ENCODE measurements around the gene HK1. TPM values are rescaled to one million over a fixed set of nuclear protein-coding genes. Genes with fewer than 3 reads are reported as not detected.
"Not testable (repeated sequence)": the region's sequence is repeated elsewhere in the genome, so short reads cannot be mapped to it uniquely, and the experiment has no call there.

The HK1 gene
- total RNA-seq, 2 donors from 2014 or later, result 143 to 149 TPM

- H3K27ac Mint-ChIP-seq, result no peak overlapping the region
- ATAC-seq (replicated peaks in 1 of 2), result no peak
- H3K9me3 Mint-ChIP-seq, result no peaks in the 10 kb centered on the region
- no peaks in the 10 kb centered on the region for H3K36me3 Mint-ChIP-seq (ENCODE audit: insufficient read depth in 2 of 2)
- no peak for DNase-seq
- H3K4me1 Mint-ChIP-seq (ENCODE audit: low read depth), result peaks cover 5% of the 10 kb centered on the region
- no peak overlapping the region for H3K4me3 Mint-ChIP-seq
- H3K27me3 Mint-ChIP-seq (ENCODE audit: low read depth), result no peaks in the 10 kb centered on the region
Observed at GRCh38 chr10:69243817-69244216, 34.5 kb upstream of the HK1 start.

GRCh38 chr10:69246036-69246435 is 32.3 kb upstream of the HK1 start:
- H3K9me3 Mint-ChIP-seq, result no peaks in the 10 kb centered on the region
- no peaks in the 10 kb centered on the region for H3K4me1 Mint-ChIP-seq (ENCODE audit: low read depth)
- H3K27ac Mint-ChIP-seq, result no peak overlapping the region
- DNase-seq, result no peak
- H3K27me3 Mint-ChIP-seq (ENCODE audit: low read depth), result no peaks in the 10 kb centered on the region
- H3K4me3 Mint-ChIP-seq, result no peak overlapping the region
- H3K36me3 Mint-ChIP-seq (ENCODE audit: insufficient read depth in 2 of 2), result no peaks in the 10 kb centered on the region
- ATAC-seq (replicated peaks in 1 of 2), result no peak

GRCh38 chr10:69246581-69247312 is 31.5 kb upstream of the HK1 start:
- H3K36me3 Mint-ChIP-seq (ENCODE audit: insufficient read depth in 2 of 2), result no peaks in the 10 kb centered on the region

GRCh38 chr10:69247313-69247710 is 31.0 kb upstream of the HK1 start:
- Mint-ChIP-seq H3K27ac (no peak overlapping the region), H3K4me1 (ENCODE audit: low read depth) (no peaks in the 10 kb centered on the region), H3K36me3 (ENCODE audit: insufficient read depth in 2 of 2) (no peaks in the 10 kb centered on the region), H3K4me3 (no peak overlapping the region), H3K9me3 (no peaks in the 10 kb centered on the region), H3K27me3 (ENCODE audit: low read depth) (no peaks in the 10 kb centered on the region)
- no peak for ATAC-seq (replicated peaks in 1 of 2)
- no peak for DNase-seq

More at GRCh38 chr10:69246581-69247312, 31.5 kb upstream of the HK1 start:
- ATAC-seq (replicated peaks in 1 of 2) (no peak), DNase-seq (no peak)
- H3K4me1 Mint-ChIP-seq (ENCODE audit: low read depth), result no peaks in the 10 kb centered on the region
- H3K27ac Mint-ChIP-seq, result no peak overlapping the region
- H3K27me3 Mint-ChIP-seq (ENCODE audit: low read depth), result no peaks in the 10 kb centered on the region
- no peaks in the 10 kb centered on the region for H3K9me3 Mint-ChIP-seq
- H3K4me3 Mint-ChIP-seq, result no peak overlapping the region

GRCh38 chr10:69248117-69248730 is 30.1 kb upstream of the HK1 start:
- ATAC-seq (replicated peaks in 1 of 2) (no peak), DNase-seq (no peak)
- Mint-ChIP-seq H3K27ac (no peak overlapping the region), H3K9me3 (no peaks in the 10 kb centered on the region), H3K4me3 (no peak overlapping the region), H3K36me3 (ENCODE audit: insufficient read depth in 2 of 2) (no peaks in the 10 kb centered on the region), H3K27me3 (ENCODE audit: low read depth) (no peaks in the 10 kb centered on the region), H3K4me1 (ENCODE audit: low read depth) (no peaks in the 10 kb centered on the region)

GRCh38 chr10:69250041-69250440 is 28.3 kb upstream of the HK1 start:
- Mint-ChIP-seq H3K27ac (no peak overlapping the region), H3K36me3 (ENCODE audit: insufficient read depth in 2 of 2) (no peaks in the 10 kb centered on the region), H3K27me3 (ENCODE audit: low read depth) (no peaks in the 10 kb centered on the region), H3K9me3 (no peaks in the 10 kb centered on the region), H3K4me3 (no peak overlapping the region), H3K4me1 (ENCODE audit: low read depth) (no peaks in the 10 kb centered on the region)
- ATAC-seq (replicated peaks in 1 of 2) (no peak), DNase-seq (no peak)

- not testable (repeated sequence) for DNase-seq; H3K4me1 Mint-ChIP-seq (ENCODE audit: low read depth); H3K27me3 Mint-ChIP-seq (ENCODE audit: low read depth); H3K36me3 Mint-ChIP-seq (ENCODE audit: insufficient read depth in 2 of 2); ATAC-seq (replicated peaks in 1 of 2); H3K4me3 Mint-ChIP-seq; H3K27ac Mint-ChIP-seq; H3K9me3 Mint-ChIP-seq
Observed at GRCh38 chr10:69251417-69251816, 26.9 kb upstream of the HK1 start.

GRCh38 chr10:69253171-69253570 is 25.1 kb upstream of the HK1 start:
- DNase-seq (no peak), ATAC-seq (replicated peaks in 1 of 2) (no peak)
- H3K36me3 Mint-ChIP-seq (ENCODE audit: insufficient read depth in 2 of 2), result no peaks in the 10 kb centered on the region
- no peak overlapping the region for H3K4me3 Mint-ChIP-seq
- no peaks in the 10 kb centered on the region for H3K27me3 Mint-ChIP-seq (ENCODE audit: low read depth)
- H3K4me1 Mint-ChIP-seq (ENCODE audit: low read depth), result no peaks in the 10 kb centered on the region
- H3K9me3 Mint-ChIP-seq, result no peaks in the 10 kb centered on the region
- H3K27ac Mint-ChIP-seq, result no peak overlapping the region

- Mint-ChIP-seq H3K4me1 (ENCODE audit: low read depth) (no peaks in the 10 kb centered on the region), H3K27me3 (ENCODE audit: low read depth) (no peaks in the 10 kb centered on the region), H3K27ac (no peak overlapping the region), H3K36me3 (ENCODE audit: insufficient read depth in 2 of 2) (no peaks in the 10 kb centered on the region), H3K9me3 (no peaks in the 10 kb centered on the region), H3K4me3 (no peak overlapping the region)
- DNase-seq (no peak), ATAC-seq (replicated peaks in 1 of 2) (no peak)
Observed at GRCh38 chr10:69254877-69255276, 23.4 kb upstream of the HK1 start.

GRCh38 chr10:69259547-69260243 is 18.6 kb upstream of the HK1 start:
- peaks cover 19% of the 10 kb centered on the region for H3K4me1 Mint-ChIP-seq (ENCODE audit: low read depth)
- H3K27ac Mint-ChIP-seq, result no peak overlapping the region
- H3K4me3 Mint-ChIP-seq, result no peak overlapping the region
- no peaks in the 10 kb centered on the region for H3K9me3 Mint-ChIP-seq
- no peaks in the 10 kb centered on the region for H3K36me3 Mint-ChIP-seq (ENCODE audit: insufficient read depth in 2 of 2)
- ATAC-seq (replicated peaks in 1 of 2), result no peak
- no peak for DNase-seq
- no peaks in the 10 kb centered on the region for H3K27me3 Mint-ChIP-seq (ENCODE audit: low read depth)

GRCh38 chr10:69261184-69261583 is 17.1 kb upstream of the HK1 start:
- no peaks in the 10 kb centered on the region for H3K9me3 Mint-ChIP-seq
- H3K4me1 Mint-ChIP-seq (ENCODE audit: low read depth), result peaks cover 19% of the 10 kb centered on the region
- DNase-seq (no peak), ATAC-seq (replicated peaks in 1 of 2) (no peak)
- H3K27me3 Mint-ChIP-seq (ENCODE audit: low read depth), result no peaks in the 10 kb centered on the region
- H3K36me3 Mint-ChIP-seq (ENCODE audit: insufficient read depth in 2 of 2), result no peaks in the 10 kb centered on the region
- no peak overlapping the region for H3K4me3 Mint-ChIP-seq
- no peak overlapping the region for H3K27ac Mint-ChIP-seq

- Mint-ChIP-seq H3K9me3 (no peaks in the 10 kb centered on the region), H3K4me3 (peak overlapping the region; percentile 16 to 61), H3K36me3 (ENCODE audit: insufficient read depth in 2 of 2) (no peaks in the 10 kb centered on the region), H3K27me3 (ENCODE audit: low read depth) (no peaks in the 10 kb centered on the region), H3K27ac (peak overlapping the region; percentile 58), H3K4me1 (ENCODE audit: low read depth) (peaks cover 19% of the 10 kb centered on the region)
- ATAC-seq (replicated peaks in 1 of 2) (peak; percentile 91), DNase-seq (no peak)
Observed at GRCh38 chr10:69262292-69262751, 16.0 kb upstream of the HK1 start.

GRCh38 chr10:69265521-69265920 is 12.8 kb upstream of the HK1 start:
- no peak overlapping the region for H3K27ac Mint-ChIP-seq
- DNase-seq, result no peak
- H3K9me3 Mint-ChIP-seq, result no peaks in the 10 kb centered on the region
- H3K27me3 Mint-ChIP-seq (ENCODE audit: low read depth), result no peaks in the 10 kb centered on the region
- no peak overlapping the region for H3K4me3 Mint-ChIP-seq
- H3K36me3 Mint-ChIP-seq (ENCODE audit: insufficient read depth in 2 of 2), result no peaks in the 10 kb centered on the region
- peaks cover 19% of the 10 kb centered on the region for H3K4me1 Mint-ChIP-seq (ENCODE audit: low read depth)
- ATAC-seq (replicated peaks in 1 of 2), result no peak
